Activated B cell treated with CpG ODN at 0.5 μM for 24 hours (primary cell): ENCODE results near the gene UBE2D1. TPM values are rescaled to one million over a fixed set of nuclear protein-coding genes. Genes with fewer than 3 reads are reported as not detected.
A peak's percentile ranks its signal among the peaks of the same experiment; 100 is the strongest.

Source experiments
- ATAC-seq: fragments of 200-7000 bp; cut with Tn5 transposase; one replicate; pipeline ENCODE4 v1.10.0; 2021; ENCODE audit warnings: low read depth, mild to moderate bottlenecking, moderate library complexity
- CTCF ChIA-PET: fragments of 350-600 bp; sonication (Branson Sonifier 250); formaldehyde crosslinking; loops from one replicate; lab custom pipeline; 2021; ENCODE audit warnings: antibody characterized with exemption; lab: Charles Lee
- POLR2A ChIA-PET: fragments of 350-600 bp; sonication (Branson Sonifier 250); formaldehyde crosslinking; loops from one replicate; lab custom pipeline; 2021; ENCODE audit warnings: antibody characterized with exemption; lab: Charles Lee
- DNase-seq: peaks from one replicate; pipeline ENCODE4 v3.0.0; 2022
- H3K27ac Mint-ChIP-seq: one replicate; pipeline ENCODE4 v1.8.0; 2020; ENCODE audit warnings: mixed read lengths
- H3K27me3 Mint-ChIP-seq: one replicate; pipeline ENCODE4 v1.8.0; 2021; ENCODE audit warnings: mixed read lengths
- H3K36me3 Mint-ChIP-seq: one replicate; pipeline ENCODE4 v1.8.0; 2021; ENCODE audit warnings: low read depth, mixed read lengths
- H3K4me1 Mint-ChIP-seq: one replicate; pipeline ENCODE4 v1.8.0; 2021; ENCODE audit warnings: mixed read lengths
- H3K4me3 Mint-ChIP-seq: one replicate; pipeline ENCODE4 v1.8.0; 2020; ENCODE audit warnings: mild to moderate bottlenecking, mixed read lengths
- H3K9me3 Mint-ChIP-seq: one replicate; pipeline ENCODE4 v1.8.0; 2020; ENCODE audit warnings: mixed read lengths
- intact Hi-C: fragments of 100-400 bp; cut with micrococcal nuclease; formaldehyde crosslinking; loops from one replicate; pipeline ENCODE4 v1.15.1; 2024
- total RNA-seq: library from RNA; stranded (reverse); gene quantifications from 2 replicates; pipeline ENCODE4 v1.2.3, GENCODE V29; 2022
- TF ChIP-seq, protein P1 (sequence below): fragments of 200-600 bp; IDR thresholded peaks from one replicate; pipeline ENCODE4 v1.8.0; 2022; ENCODE audit warnings: antibody characterized with exemption, mild to moderate bottlenecking

Gene UBE2D1
- total RNA-seq, 1 donor from 2014 or later = 15.0 TPM

DNA sequence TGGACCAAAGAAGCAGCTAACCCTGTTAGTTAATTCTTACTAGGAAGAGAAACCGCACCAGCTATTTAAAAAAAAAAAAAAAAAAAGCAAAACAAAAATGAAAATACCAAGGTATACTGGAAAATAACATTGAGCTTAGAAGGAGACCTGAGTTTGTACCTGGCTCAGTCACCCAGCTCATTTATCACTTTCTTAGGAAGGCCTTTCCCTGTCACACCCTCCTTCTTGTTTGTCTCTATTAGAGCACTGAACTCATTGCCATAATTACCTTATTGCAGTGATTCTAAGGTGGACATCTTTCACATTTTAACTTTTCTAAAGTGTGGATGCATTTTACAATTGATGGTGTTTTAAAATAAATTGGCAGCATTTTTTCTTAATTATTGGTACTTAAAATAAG, 24.1 kb downstream of the UBE2D1 start:
- Mint-ChIP-seq H3K4me1 (peaks cover 25% of the 10 kb centered on the region), H3K36me3 (peaks cover 23% of the 10 kb centered on the region), H3K9me3 (no peaks in the 10 kb centered on the region), H3K27ac (no peak overlapping the region), H3K4me3 (no peak overlapping the region), H3K27me3 (no peaks in the 10 kb centered on the region)
- intact Hi-C loops = no loop called here
- TF ChIP-seq, protein P1, sequence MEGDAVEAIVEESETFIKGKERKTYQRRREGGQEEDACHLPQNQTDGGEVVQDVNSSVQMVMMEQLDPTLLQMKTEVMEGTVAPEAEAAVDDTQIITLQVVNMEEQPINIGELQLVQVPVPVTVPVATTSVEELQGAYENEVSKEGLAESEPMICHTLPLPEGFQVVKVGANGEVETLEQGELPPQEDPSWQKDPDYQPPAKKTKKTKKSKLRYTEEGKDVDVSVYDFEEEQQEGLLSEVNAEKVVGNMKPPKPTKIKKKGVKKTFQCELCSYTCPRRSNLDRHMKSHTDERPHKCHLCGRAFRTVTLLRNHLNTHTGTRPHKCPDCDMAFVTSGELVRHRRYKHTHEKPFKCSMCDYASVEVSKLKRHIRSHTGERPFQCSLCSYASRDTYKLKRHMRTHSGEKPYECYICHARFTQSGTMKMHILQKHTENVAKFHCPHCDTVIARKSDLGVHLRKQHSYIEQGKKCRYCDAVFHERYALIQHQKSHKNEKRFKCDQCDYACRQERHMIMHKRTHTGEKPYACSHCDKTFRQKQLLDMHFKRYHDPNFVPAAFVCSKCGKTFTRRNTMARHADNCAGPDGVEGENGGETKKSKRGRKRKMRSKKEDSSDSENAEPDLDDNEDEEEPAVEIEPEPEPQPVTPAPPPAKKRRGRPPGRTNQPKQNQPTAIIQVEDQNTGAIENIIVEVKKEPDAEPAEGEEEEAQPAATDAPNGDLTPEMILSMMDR = no peak
- DNase-seq (no peak), ATAC-seq (no peak)
- CTCF ChIA-PET = interaction anchor here (0.9 kb wide), 1 partner anchor 13 kb away, joined by 4 read pairs; no protein-coding TSS in a partner anchor
- POLR2A ChIA-PET = interaction anchor here (0.6 to 1.9 kb wide), 3 partner anchors 24 to 253 kb away, joined by 3 to 4 read pairs (median 3); partner anchors contain the start of gene UBE2D1

GRCh38 chr10:58359541-58359940, 24.7 kb downstream of the UBE2D1 start:
- intact Hi-C loops = no loop called here
- ATAC-seq (peak; percentile 21), DNase-seq (no peak)
- TF ChIP-seq, protein P1 = no peak
- H3K9me3 Mint-ChIP-seq = no peaks in the 10 kb centered on the region
- POLR2A ChIA-PET = interaction anchor here (1.9 kb wide), 1 partner anchor 25 kb away, joined by 4 read pairs; no protein-coding TSS in a partner anchor
- CTCF ChIA-PET = interaction anchor here (1.2 kb wide), 1 partner anchor 20 kb away, joined by 3 read pairs; no protein-coding TSS in a partner anchor
- H3K27ac Mint-ChIP-seq = peak overlapping the region; percentile 3
- H3K4me3 Mint-ChIP-seq = no peak overlapping the region
- H3K36me3 Mint-ChIP-seq = peaks cover 28% of the 10 kb centered on the region
- H3K4me1 Mint-ChIP-seq = peaks cover 25% of the 10 kb centered on the region
- no peaks in the 10 kb centered on the region for H3K27me3 Mint-ChIP-seq

DNA sequence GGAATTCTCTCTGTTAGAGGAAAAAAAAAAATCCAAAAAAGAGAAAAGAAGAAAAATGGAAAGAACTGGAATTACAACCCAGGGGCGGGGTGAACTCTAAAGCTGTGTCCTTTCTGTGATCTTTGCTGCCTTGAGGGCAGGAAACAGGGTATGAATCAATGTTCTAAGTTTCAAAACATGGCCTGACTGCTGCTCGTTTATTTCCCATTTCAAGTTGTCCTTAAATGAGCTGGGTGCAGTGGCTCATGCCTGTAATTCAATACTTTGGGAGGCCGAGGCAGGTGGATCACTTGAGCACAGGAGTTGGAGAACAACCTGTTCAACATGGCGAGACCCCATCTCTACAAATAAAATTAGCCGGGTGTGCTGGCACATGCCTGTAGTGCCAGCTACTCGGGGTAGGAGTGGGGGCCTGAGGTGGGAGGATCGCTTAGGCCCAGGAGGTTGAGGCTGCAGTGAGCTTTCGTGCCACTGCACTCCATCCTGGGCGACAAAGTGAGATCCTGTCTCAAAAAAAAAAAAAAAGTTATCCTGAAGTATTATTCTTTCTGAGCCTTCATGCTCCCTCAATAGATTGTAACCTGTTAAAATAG, 25.7 kb downstream of the UBE2D1 start:
- no peak overlapping the region for H3K27ac Mint-ChIP-seq
- intact Hi-C loops = no loop called here
- no peaks in the 10 kb centered on the region for H3K9me3 Mint-ChIP-seq
- TF ChIP-seq, protein P1 = no peak
- ATAC-seq (no peak), DNase-seq (no peak)
- peaks cover 20% of the 10 kb centered on the region for H3K4me1 Mint-ChIP-seq
- H3K36me3 Mint-ChIP-seq = peaks cover 37% of the 10 kb centered on the region
- no peaks in the 10 kb centered on the region for H3K27me3 Mint-ChIP-seq
- ChIA-PET POLR2A (interaction anchor here (1.1 to 1.9 kb wide), 2 partner anchors 24 to 25 kb away, joined by 3 to 4 read pairs; partner anchors contain the start of gene UBE2D1), CTCF (interaction anchor here (1.2 kb wide), 1 partner anchor 21 kb away, joined by 3 read pairs; no protein-coding TSS in a partner anchor)
- no peak overlapping the region for H3K4me3 Mint-ChIP-seq

DNA sequence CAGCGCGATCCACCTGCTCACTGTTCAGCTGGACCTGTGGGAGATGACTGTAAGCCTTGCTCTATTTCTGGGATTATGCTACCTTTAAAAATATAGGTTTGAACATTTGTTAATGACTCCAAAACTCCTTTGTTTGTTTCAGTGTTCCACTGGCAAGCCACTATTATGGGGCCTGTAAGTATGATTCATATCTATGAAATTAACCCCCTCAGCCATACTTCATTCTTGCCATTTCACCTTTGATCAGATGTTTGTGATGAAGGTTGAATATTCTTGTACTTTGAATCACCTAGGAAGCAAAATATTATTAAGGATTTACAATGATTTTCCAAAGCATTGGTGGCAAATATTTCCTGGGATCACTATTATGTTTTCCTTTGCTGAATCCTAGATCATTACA, 26.5 kb downstream of the UBE2D1 start:
- peaks cover 20% of the 10 kb centered on the region for H3K4me1 Mint-ChIP-seq
- H3K4me3 Mint-ChIP-seq = no peak overlapping the region
- ChIA-PET POLR2A (interaction anchor here (1.1 kb wide), 1 partner anchor 26 kb away, joined by 3 read pairs; the partner anchor contains the start of gene UBE2D1), CTCF (no interaction called here)
- TF ChIP-seq, protein P1 = no peak
- no peak for DNase-seq
- intact Hi-C loops = no loop called here
- no peak for ATAC-seq
- no peaks in the 10 kb centered on the region for H3K9me3 Mint-ChIP-seq
- H3K27ac Mint-ChIP-seq = no peak overlapping the region
- H3K36me3 Mint-ChIP-seq = peaks cover 37% of the 10 kb centered on the region
- no peaks in the 10 kb centered on the region for H3K27me3 Mint-ChIP-seq

DNA sequence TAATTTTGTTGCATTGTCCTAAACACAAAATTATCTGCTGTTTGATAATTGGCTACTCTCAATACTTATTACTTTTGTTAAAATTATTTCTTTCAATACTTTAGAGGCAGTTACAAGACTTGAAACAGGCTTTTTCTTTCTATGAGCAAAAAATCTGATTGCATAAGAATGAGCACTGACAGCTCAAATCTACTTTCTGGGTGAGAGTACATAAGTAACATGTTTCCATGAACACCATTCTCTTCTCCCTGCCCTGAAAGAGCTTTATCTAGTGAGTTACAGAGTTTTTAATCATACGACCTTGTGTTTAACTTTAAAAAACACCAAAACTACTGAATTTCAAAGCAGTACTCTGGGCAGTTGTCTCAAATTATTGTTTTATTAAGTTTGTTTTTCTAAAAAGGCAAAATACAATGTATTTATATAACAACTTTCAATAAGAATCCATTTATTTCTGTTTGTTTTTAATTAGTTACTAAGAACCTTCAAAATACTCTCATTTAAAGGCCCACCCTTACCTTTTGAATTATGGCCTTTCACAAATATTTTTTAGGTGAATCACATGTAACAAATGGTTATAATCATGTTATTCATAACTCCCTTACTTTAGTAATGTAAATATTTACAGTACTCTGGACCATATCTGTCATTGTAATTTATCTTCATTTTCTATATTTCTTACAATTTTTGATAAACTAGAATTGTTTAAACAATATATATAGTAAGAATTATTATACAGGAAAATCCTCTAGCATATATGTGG, 27.4 kb downstream of the UBE2D1 start:
- no peak overlapping the region for H3K27ac Mint-ChIP-seq
- no peak overlapping the region for H3K4me3 Mint-ChIP-seq
- ATAC-seq = no peak
- no peaks in the 10 kb centered on the region for H3K9me3 Mint-ChIP-seq
- H3K27me3 Mint-ChIP-seq = no peaks in the 10 kb centered on the region
- POLR2A ChIA-PET = no interaction called here
- CTCF ChIA-PET = no interaction called here
- H3K4me1 Mint-ChIP-seq = peaks cover 16% of the 10 kb centered on the region
- no peak for DNase-seq
- intact Hi-C loops = no loop called here
- TF ChIP-seq, protein P1 = no peak
- peaks cover 37% of the 10 kb centered on the region for H3K36me3 Mint-ChIP-seq
